ENCODE results near the gene KMT2C. TPM values are rescaled to one million over a fixed set of nuclear protein-coding genes. Genes with fewer than 3 reads are reported as not detected.

KMT2C gene
- 71.8 and 76.2 TPM in 2 replicates for total RNA-seq
- long read RNA-seq, partial matches to known transcripts = 39 of 56 reads
- long read RNA-seq, other reads (novel, unspliced or antisense) = 17 of 56 reads

GRCh38 chr7:152435384-152436110 is at the start of gene KMT2C:
KMT2C (minus strand) TSS chr7:152436003; CDS start chr7:152435786, 217 bp downstream.
- no peaks in the 10 kb centered on the region for H3K36me3 Mint-ChIP-seq (ENCODE audit: unreplicated experiment)
- no peaks in the 10 kb centered on the region for H3K27me3 Mint-ChIP-seq (ENCODE audit: unreplicated experiment)
- no peaks in the 10 kb centered on the region for H3K9me3 Mint-ChIP-seq (ENCODE audit: unreplicated experiment)
- TF ChIP-seq CTCF (IDR thresholded peaks at IDR 0.05) = no peak
- H3K27ac Mint-ChIP-seq (ENCODE audit: unreplicated experiment) = peak within 1 kb of the TSS; percentile 92
- H3K4me3 Mint-ChIP-seq (ENCODE audit: unreplicated experiment) = peak within 1 kb of the TSS; percentile 80
- peaks cover 35% of the 10 kb centered on the region for H3K4me1 Mint-ChIP-seq (ENCODE audit: unreplicated experiment)
- DNase-seq (ENCODE audit: extremely low spot score, unreplicated experiment) = no peak

- no peak for TF ChIP-seq CTCF (IDR thresholded peaks at IDR 0.05)
- Mint-ChIP-seq H3K4me1 (ENCODE audit: unreplicated experiment) (no peaks in the 10 kb centered on the region), H3K27me3 (ENCODE audit: unreplicated experiment) (no peaks in the 10 kb centered on the region), H3K27ac (ENCODE audit: unreplicated experiment) (no peak overlapping the region), H3K4me3 (ENCODE audit: unreplicated experiment) (no peak overlapping the region), H3K9me3 (ENCODE audit: unreplicated experiment) (no peaks in the 10 kb centered on the region), H3K36me3 (ENCODE audit: unreplicated experiment) (no peaks in the 10 kb centered on the region)
- DNase-seq (ENCODE audit: extremely low spot score, unreplicated experiment) = no peak
Observed at GRCh38 chr7:152481082-152481481, 45.3 kb upstream of the KMT2C start.

- H3K9me3 Mint-ChIP-seq (ENCODE audit: unreplicated experiment) = no peaks in the 10 kb centered on the region
- no peak for DNase-seq (ENCODE audit: extremely low spot score, unreplicated experiment)
- no peaks in the 10 kb centered on the region for H3K4me1 Mint-ChIP-seq (ENCODE audit: unreplicated experiment)
- H3K4me3 Mint-ChIP-seq (ENCODE audit: unreplicated experiment) = no peak overlapping the region
- no peak overlapping the region for H3K27ac Mint-ChIP-seq (ENCODE audit: unreplicated experiment)
- no peak for TF ChIP-seq CTCF (IDR thresholded peaks at IDR 0.05)
- no peaks in the 10 kb centered on the region for H3K27me3 Mint-ChIP-seq (ENCODE audit: unreplicated experiment)
- H3K36me3 Mint-ChIP-seq (ENCODE audit: unreplicated experiment) = no peaks in the 10 kb centered on the region
Observed at GRCh38 chr7:152480664-152481063, 44.9 kb upstream of the KMT2C start.

- H3K36me3 Mint-ChIP-seq (ENCODE audit: unreplicated experiment) = no peaks in the 10 kb centered on the region
- DNase-seq (ENCODE audit: extremely low spot score, unreplicated experiment) = no peak
- H3K4me3 Mint-ChIP-seq (ENCODE audit: unreplicated experiment) = no peak overlapping the region
- no peaks in the 10 kb centered on the region for H3K27me3 Mint-ChIP-seq (ENCODE audit: unreplicated experiment)
- H3K4me1 Mint-ChIP-seq (ENCODE audit: unreplicated experiment) = no peaks in the 10 kb centered on the region
- H3K9me3 Mint-ChIP-seq (ENCODE audit: unreplicated experiment) = no peaks in the 10 kb centered on the region
- TF ChIP-seq CTCF (IDR thresholded peaks at IDR 0.05) = no peak
- no peak overlapping the region for H3K27ac Mint-ChIP-seq (ENCODE audit: unreplicated experiment)
Observed at GRCh38 chr7:152479595-152479994, 43.8 kb upstream of the KMT2C start.

- no peak for TF ChIP-seq CTCF (IDR thresholded peaks at IDR 0.05)
- no peaks in the 10 kb centered on the region for H3K27me3 Mint-ChIP-seq (ENCODE audit: unreplicated experiment)
- H3K36me3 Mint-ChIP-seq (ENCODE audit: unreplicated experiment) = no peaks in the 10 kb centered on the region
- H3K4me3 Mint-ChIP-seq (ENCODE audit: unreplicated experiment) = no peak overlapping the region
- no peaks in the 10 kb centered on the region for H3K4me1 Mint-ChIP-seq (ENCODE audit: unreplicated experiment)
- no peak overlapping the region for H3K27ac Mint-ChIP-seq (ENCODE audit: unreplicated experiment)
- no peaks in the 10 kb centered on the region for H3K9me3 Mint-ChIP-seq (ENCODE audit: unreplicated experiment)
- DNase-seq (ENCODE audit: extremely low spot score, unreplicated experiment) = no peak
Observed at GRCh38 chr7:152478140-152478539, 42.3 kb upstream of the KMT2C start.
